ENCODE measurements around the gene CARMIL3. TPM values are rescaled to one million over a fixed set of nuclear protein-coding genes. Genes with fewer than 3 reads are reported as not detected.

The CARMIL3 gene
- total RNA-seq, 1 donor from 2014 or later = 0.96 TPM

GRCh38 chr14:24060443-24060842 is 8.6 kb downstream of the CARMIL3 start:
- Histone ChIP-seq H3K4me1 (no peaks in the 10 kb centered on the region), H3K4me3 (no peak overlapping the region), H3K27me3 (no peaks in the 10 kb centered on the region), H3K27ac (no peak overlapping the region), H3K36me3 (no peaks in the 10 kb centered on the region), H3K9me3 (no peaks in the 10 kb centered on the region)
- TF ChIP-seq CTCF (IDR thresholded peaks at IDR 0.05) = no peak
- intact Hi-C loops (cut with DNase I) = no loop called here
- DNase-seq (peak; percentile 40), ATAC-seq (no peak)

GRCh38 chr14:24060984-24061913 is 9.4 kb downstream of the CARMIL3 start:
- Histone ChIP-seq H3K4me3 (no peak overlapping the region), H3K36me3 (no peaks in the 10 kb centered on the region), H3K27me3 (no peaks in the 10 kb centered on the region), H3K27ac (no peak overlapping the region), H3K4me1 (no peaks in the 10 kb centered on the region), H3K9me3 (no peaks in the 10 kb centered on the region)
- DNase-seq (peak; percentile 11), ATAC-seq (no peak)
- intact Hi-C loops (cut with DNase I) = no loop called here
- no peak for TF ChIP-seq CTCF (IDR thresholded peaks at IDR 0.05)

GRCh38 chr14:24062216-24062980 is 10.6 kb downstream of the CARMIL3 start:
- TF ChIP-seq CTCF (IDR thresholded peaks at IDR 0.05) = no peak
- no peak for ATAC-seq
- intact Hi-C loops (cut with DNase I) = no loop called here

GRCh38 chr14:24063263-24063836 is 11.5 kb downstream of the CARMIL3 start:
- intact Hi-C loops (cut with DNase I) = no loop called here
- ATAC-seq = no peak
- Histone ChIP-seq H3K9me3 (no peaks in the 10 kb centered on the region), H3K27me3 (no peaks in the 10 kb centered on the region), H3K27ac (no peak overlapping the region), H3K4me3 (no peak overlapping the region), H3K4me1 (no peaks in the 10 kb centered on the region), H3K36me3 (no peaks in the 10 kb centered on the region)
- no peak for TF ChIP-seq CTCF (IDR thresholded peaks at IDR 0.05)
- no peak for DNase-seq

More at GRCh38 chr14:24062216-24062980, 10.6 kb downstream of the CARMIL3 start:
- H3K4me1 ChIP-seq = no peaks in the 10 kb centered on the region
- no peaks in the 10 kb centered on the region for H3K36me3 ChIP-seq
- DNase-seq = no peak
- no peaks in the 10 kb centered on the region for H3K9me3 ChIP-seq
- no peak overlapping the region for H3K4me3 ChIP-seq
- no peaks in the 10 kb centered on the region for H3K27me3 ChIP-seq
- H3K27ac ChIP-seq = no peak overlapping the region

- ATAC-seq (no peak), DNase-seq (peak; percentile 37)
- no peak for TF ChIP-seq CTCF (IDR thresholded peaks at IDR 0.05)
- Histone ChIP-seq H3K4me3 (no peak overlapping the region), H3K27me3 (no peaks in the 10 kb centered on the region), H3K4me1 (no peaks in the 10 kb centered on the region), H3K36me3 (no peaks in the 10 kb centered on the region), H3K9me3 (no peaks in the 10 kb centered on the region), H3K27ac (no peak overlapping the region)
- intact Hi-C loops (cut with DNase I) = no loop called here
These were observed 12.4 kb downstream of the CARMIL3 start for GRCh38 chr14:24064091-24064795.

All from upper lobe of right lung (tissue), 1 donor.